Tibial artery (tissue), 4 donors: ENCODE measurements around the gene SPOCK3.

Experiments used
- DNase-seq, 2 donors: peaks; one replicate each; pipeline ENCODE4 v3.0.0-alpha.2; 2019
- H3K27ac ChIP-seq, 2 donors: fragments of 200-600 bp; sonication (generic) in 1 of 2; 1 replicate in 1 of 2; 2 replicates in 1 of 2; pipeline ENCODE4 v1.5.1; 2018 to 2019; ENCODE audit warnings: mild to moderate bottlenecking in 1 of 2
- H3K27me3 ChIP-seq, 2 donors: fragments of 200-600 bp; sonication (generic) in 1 of 2; one replicate each; pipeline versions ENCODE4 v1.5.1 to v1.6.0; 2016 to 2019
- H3K36me3 ChIP-seq, 3 donors: fragments of 200-600 bp; sonication (generic) in 2 of 3; one replicate each; pipeline ENCODE4 v1.5.1; 2016 to 2019; ENCODE audit warnings: mild to moderate bottlenecking in 2 of 3
- H3K4me1 ChIP-seq, 4 donors: fragments of 200-600 bp; sonication (generic) in 2 of 4; 1 replicate in 3 of 4; 2 replicates in 1 of 4; pipeline ENCODE4 v1.5.1; 2016 to 2019
- H3K4me3 ChIP-seq, 2 donors: fragments of 200-600 bp; sonication (generic) in 1 of 2; 1 replicate in 1 of 2; 2 replicates in 1 of 2; pipeline ENCODE4 v1.5.1; 2018 to 2019; ENCODE audit warnings: mild to moderate bottlenecking in 2 of 2
- H3K9me3 ChIP-seq, 3 donors: fragments of 200-600 bp; sonication (generic) in 1 of 3; one replicate each; pipeline ENCODE4 v1.5.1; 2016 to 2019
- intact Hi-C: fragments of 100-400 bp; cut with DNase I; formaldehyde crosslinking; loops from one replicate; pipeline ENCODE4 v1.15.0; 2023; ENCODE audit warnings: low total_unique reads
- TF ChIP-seq, protein P1 (sequence below), 2 experiments: fragments of 200-600 bp in 1 of 2; fragments of 450-650 bp in 1 of 2; IDR thresholded peaks; one replicate each; pipeline ENCODE4 v1.5.1; 2017 to 2019; ENCODE audit warnings: antibody characterized with exemption in 2 of 2, mild to moderate bottlenecking in 1 of 2, moderate library complexity in 1 of 2

SPOCK3 gene

DNA sequence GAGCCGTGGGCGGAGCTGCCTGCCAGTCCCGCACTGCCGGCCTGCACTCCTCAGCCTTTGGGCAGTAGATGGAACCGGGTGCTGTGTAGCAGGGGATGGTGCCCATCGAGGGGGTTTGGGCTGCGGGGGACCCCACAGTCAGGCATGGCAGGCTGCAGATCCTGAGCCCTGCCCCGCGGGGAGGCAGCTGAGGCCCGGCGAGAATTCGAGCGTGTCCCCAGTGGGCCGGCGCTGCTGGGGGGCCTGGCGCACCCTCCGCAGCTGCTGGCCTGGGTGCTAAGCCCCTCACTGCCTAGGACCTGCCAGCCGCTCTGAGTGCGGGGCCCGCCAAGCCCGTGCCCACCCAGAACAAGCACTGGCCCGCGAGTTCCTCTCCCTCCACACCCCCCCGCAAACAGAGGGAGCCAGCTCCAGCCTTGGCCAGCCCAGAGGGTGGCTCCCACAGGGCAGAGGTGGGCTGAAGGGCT lies 391.5 kb downstream of the SPOCK3 start:
- intact Hi-C loops = no loop called here
- no peak for DNase-seq
- TF ChIP-seq, protein P1, sequence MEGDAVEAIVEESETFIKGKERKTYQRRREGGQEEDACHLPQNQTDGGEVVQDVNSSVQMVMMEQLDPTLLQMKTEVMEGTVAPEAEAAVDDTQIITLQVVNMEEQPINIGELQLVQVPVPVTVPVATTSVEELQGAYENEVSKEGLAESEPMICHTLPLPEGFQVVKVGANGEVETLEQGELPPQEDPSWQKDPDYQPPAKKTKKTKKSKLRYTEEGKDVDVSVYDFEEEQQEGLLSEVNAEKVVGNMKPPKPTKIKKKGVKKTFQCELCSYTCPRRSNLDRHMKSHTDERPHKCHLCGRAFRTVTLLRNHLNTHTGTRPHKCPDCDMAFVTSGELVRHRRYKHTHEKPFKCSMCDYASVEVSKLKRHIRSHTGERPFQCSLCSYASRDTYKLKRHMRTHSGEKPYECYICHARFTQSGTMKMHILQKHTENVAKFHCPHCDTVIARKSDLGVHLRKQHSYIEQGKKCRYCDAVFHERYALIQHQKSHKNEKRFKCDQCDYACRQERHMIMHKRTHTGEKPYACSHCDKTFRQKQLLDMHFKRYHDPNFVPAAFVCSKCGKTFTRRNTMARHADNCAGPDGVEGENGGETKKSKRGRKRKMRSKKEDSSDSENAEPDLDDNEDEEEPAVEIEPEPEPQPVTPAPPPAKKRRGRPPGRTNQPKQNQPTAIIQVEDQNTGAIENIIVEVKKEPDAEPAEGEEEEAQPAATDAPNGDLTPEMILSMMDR (IDR thresholded peaks at IDR 0.05) = no peak
- Histone ChIP-seq H3K36me3 (no peaks in the 10 kb centered on the region), H3K27me3 (no peaks in the 10 kb centered on the region), H3K4me1 (no peaks in the 10 kb centered on the region), H3K27ac (no peak overlapping the region), H3K4me3 (no peak overlapping the region), H3K9me3 (peaks cover 0 to 6% (median 0%) of the 10 kb centered on the region in 3 donors)

DNA sequence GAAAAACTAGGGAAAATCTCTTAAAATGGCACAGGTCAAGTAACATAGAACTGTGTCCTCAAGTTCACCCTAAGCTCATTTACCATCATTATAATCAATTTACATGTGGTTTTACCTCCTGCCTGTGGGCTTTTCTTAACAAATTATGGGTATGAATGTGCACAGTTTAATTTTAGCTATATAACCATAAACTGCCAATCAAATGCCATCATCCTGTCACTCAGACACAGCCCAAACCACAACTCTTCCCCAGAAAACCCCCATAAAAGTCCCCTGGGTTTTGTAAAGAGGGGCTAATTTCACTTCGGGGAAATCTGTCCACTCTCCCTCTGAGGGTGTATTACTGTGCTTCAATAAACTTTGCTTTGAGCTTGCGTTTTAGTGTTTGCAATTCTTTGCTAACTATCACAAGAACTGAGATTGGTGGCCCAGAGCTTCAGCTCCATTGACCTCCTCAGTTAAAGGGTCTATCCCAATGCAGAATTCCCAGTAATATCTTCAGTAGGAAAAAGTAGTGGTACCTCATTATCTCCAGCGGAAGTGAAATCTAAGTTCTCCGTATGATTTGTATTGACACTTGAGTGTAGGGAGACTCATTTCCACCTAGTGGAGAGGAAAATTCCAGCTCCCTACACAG lies 394.6 kb downstream of the SPOCK3 start:
- TF ChIP-seq, protein P1 (IDR thresholded peaks at IDR 0.05) = no peak
- Histone ChIP-seq H3K9me3 (peaks cover 0 to 6% (median 0%) of the 10 kb centered on the region in 3 donors), H3K27ac (no peak overlapping the region), H3K4me3 (no peak overlapping the region), H3K27me3 (no peaks in the 10 kb centered on the region), H3K36me3 (no peaks in the 10 kb centered on the region), H3K4me1 (no peaks in the 10 kb centered on the region)
- intact Hi-C loops = no loop called here
- no peak for DNase-seq

DNA sequence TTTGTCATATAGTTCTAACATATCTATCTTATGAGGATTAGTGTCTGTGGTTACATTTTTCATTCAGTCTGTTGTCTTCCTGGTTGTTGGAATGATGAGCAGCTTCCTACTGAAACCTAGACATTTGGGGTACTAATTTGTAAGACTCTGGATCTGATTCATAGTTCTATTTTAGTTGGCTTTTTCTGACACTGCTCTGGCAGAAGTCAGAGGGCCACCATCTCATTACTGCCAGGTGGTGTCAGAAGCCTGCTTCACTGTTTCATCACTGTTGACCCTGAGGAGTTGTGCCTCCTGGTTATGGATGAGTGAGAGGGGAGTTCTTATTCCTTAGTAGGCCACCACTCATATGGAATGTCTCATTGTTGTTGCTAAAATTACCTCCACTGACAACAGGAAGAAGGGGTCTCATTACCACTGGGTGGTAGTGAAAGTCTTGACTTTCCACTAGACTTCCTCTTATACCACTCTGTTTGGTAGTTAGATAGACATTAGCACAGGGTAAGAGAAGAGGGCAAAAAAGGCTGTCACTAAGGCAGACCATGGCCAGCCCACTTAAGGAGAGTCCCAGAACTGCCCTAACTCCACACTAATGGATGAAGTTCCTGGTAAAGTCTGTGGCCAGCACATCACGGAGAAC lies 395.2 kb downstream of the SPOCK3 start:
- H3K9me3 ChIP-seq = peaks cover 0 to 6% (median 0%) of the 10 kb centered on the region in 3 donors
- TF ChIP-seq, protein P1 (IDR thresholded peaks at IDR 0.05) = no peak
- H3K27ac ChIP-seq = no peak overlapping the region
- no peak overlapping the region for H3K4me3 ChIP-seq
- no peak for DNase-seq
- no peaks in the 10 kb centered on the region for H3K27me3 ChIP-seq
- H3K36me3 ChIP-seq = no peaks in the 10 kb centered on the region
- intact Hi-C loops = no loop called here
- H3K4me1 ChIP-seq = no peaks in the 10 kb centered on the region

DNA sequence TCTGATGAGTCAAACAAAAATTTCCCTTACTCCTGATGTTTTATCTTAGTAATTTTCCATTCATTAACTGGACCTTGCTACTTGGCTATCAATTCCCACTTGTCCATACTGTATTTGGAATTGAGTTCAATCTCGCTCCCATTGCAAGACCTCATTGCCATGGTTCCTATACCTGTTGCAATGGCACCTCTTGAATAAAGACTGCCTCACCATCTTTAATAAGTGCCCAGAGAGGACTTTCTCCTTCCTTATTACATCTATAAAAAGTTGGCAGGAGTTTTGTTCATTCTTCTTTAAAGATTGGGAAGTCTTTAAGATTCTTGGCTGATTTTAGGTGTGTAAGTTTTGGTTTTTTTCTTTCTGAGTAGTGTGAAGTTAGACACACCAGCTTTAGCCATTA lies 397.4 kb downstream of the SPOCK3 start:
- intact Hi-C loops = no loop called here
- no peak for DNase-seq
- no peaks in the 10 kb centered on the region for H3K36me3 ChIP-seq

DNA sequence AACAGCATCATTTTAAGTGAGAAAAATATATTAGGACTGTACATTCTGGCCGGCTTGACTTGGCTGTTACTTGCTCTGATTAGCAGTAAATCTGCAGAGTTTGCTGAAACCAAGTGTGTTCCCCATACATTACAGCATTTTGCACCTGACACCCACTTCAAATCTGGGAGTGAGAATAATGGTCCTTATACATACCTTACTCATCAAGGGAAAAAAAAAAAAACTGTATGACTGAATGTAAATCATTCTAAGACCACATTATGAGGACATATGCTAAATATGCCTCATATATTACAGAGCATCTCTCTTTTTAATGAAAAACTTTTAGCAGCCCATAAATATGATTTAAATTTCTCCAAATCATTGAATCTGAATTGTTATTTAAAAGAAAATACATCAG lies 406.7 kb downstream of the SPOCK3 start:
- Histone ChIP-seq H3K4me1 (no peaks in the 10 kb centered on the region), H3K36me3 (no peaks in the 10 kb centered on the region), H3K4me3 (no peak overlapping the region), H3K9me3 (no peaks in the 10 kb centered on the region), H3K27me3 (no peaks in the 10 kb centered on the region), H3K27ac (no peak overlapping the region)
- DNase-seq = no peak
- intact Hi-C loops = no loop called here
- TF ChIP-seq, protein P1 (IDR thresholded peaks at IDR 0.05) = no peak

More for the DNA sequence above, 397.4 kb downstream of the SPOCK3 start:
- Histone ChIP-seq H3K27ac (no peak overlapping the region), H3K27me3 (no peaks in the 10 kb centered on the region), H3K4me3 (no peak overlapping the region), H3K4me1 (no peaks in the 10 kb centered on the region), H3K9me3 (no peaks in the 10 kb centered on the region)
- TF ChIP-seq, protein P1 (IDR thresholded peaks at IDR 0.05) = no peak
